GM12865 (cell line): Measurements from ENCODE around the gene KPNA6.
"Not testable (repeated sequence)": the region's sequence is repeated elsewhere in the genome, so short reads cannot be mapped to it uniquely, and the experiment has no call there.

ENCODE experiments used
- DNase-seq: peaks from one replicate; pipeline ENCODE4 v3.0.0; 2010; ENCODE audit warnings: low read depth
- H3K4me3 ChIP-seq: 2 replicates; pipeline ENCODE4 v1.5.1; 2011; ENCODE audit warnings: mild to moderate bottlenecking, low read depth, low read length, control low read depth
- CTCF ChIP-seq: IDR thresholded peaks from 2 replicates; pipeline ENCODE4 v1.5.1; 2011; ENCODE audit warnings: low read length, control low read depth, low read depth, inconsistent platforms; ENCODE audit not compliant: insufficient read depth; ENCODE audit errors: missing control alignments

The KPNA6 gene

GRCh38 chr1:32107742-32108661, at the start of gene KPNA6:
Gene KPNA6, plus strand, starts transcription at chr1:32108056. Its CDS starts 75 bp downstream, at chr1:32108131.
- TF ChIP-seq CTCF, result no peak
- peak within 1 kb of the TSS; percentile 81 for H3K4me3 ChIP-seq
- DNase-seq, result peak; percentile 97

DNA sequence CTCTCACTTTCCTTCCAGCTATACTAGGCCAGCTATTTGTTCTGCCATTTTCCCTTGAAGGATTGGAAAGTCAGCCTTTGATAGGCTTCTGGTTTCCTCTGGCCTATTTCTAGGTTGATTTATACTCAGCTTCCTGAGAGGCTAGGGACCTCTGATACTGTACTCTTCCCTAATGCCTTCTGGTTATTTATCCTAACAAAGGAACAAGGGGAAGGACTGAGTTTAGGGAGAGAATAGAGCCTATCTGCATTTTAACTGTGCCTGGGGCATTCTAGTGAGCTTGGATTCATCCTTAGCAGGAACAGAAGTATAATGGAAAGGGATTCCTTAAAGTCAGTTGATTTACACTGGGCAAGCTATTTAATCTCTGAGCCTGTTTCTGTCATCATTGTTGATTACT, 46.9 kb upstream of the KPNA6 start:
- no peak for DNase-seq
- H3K4me3 ChIP-seq, result no peak overlapping the region
- TF ChIP-seq CTCF, result no peak

DNA sequence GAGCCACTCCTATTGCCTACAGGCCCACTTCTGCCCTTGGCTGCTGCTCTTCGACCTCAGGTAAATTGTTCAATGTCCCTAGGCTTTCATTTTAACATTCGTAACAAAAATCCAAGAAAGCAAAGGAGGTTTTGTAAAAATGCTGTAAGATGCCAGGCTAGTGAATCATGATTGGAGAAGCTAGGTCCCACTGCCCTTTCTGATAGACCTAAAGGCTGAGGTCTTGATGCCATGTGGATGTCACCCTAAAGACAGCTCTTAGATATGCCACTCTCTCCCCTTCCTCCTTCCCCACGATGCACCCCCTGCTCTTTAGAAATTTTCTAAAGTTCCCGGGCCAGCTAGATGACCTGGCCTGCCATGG, 45.0 kb upstream of the KPNA6 start:
- H3K4me3 ChIP-seq, result no peak overlapping the region
- DNase-seq, result no peak

GRCh38 chr1:32063261-32063681, 44.6 kb upstream of the KPNA6 start:
- DNase-seq, result peak; percentile 46

More for the DNA sequence above, 45.0 kb upstream of the KPNA6 start:
- no peak for TF ChIP-seq CTCF

GRCh38 chr1:32065613-32066488, 42.0 kb upstream of the KPNA6 start:
- DNase-seq, H3K4me3 ChIP-seq: not testable (repeated sequence)

More at GRCh38 chr1:32063261-32063681, 44.6 kb upstream of the KPNA6 start:
- no peak overlapping the region for H3K4me3 ChIP-seq
- TF ChIP-seq CTCF, result peak; percentile 43

GRCh38 chr1:32066489-32066873, 41.4 kb upstream of the KPNA6 start:
- DNase-seq, result peak; percentile 35
- TF ChIP-seq CTCF, result no peak
- no peak overlapping the region for H3K4me3 ChIP-seq

DNA sequence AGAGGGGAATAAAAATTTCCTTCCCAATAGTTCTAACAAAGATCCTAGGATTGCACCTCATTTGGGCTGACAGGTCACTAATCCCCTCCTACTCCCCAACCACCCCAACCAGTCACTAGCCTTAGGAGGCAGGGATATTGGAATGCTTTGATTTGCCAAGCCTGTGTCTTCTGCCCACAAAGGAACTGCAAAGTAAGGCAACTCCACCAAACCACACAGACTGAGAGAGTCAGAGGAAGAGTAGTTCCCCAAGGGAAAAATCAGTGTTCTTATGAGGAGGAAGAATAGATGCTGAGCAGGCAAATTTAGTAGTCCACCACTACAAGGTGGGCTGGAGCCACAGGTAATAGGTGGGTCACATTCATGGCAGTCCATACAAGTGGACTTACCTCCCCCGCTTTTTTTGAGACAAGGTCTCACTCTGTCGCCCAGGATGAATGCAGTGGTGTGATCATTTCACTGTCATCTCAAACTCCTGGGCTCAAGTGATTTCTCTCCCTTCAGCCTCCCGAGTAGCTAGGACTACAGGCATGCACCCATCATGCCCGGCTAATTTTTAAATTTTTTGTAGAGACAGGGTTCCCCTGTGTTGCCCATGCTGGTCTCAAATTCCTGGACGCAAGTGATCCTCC, 38.8 kb upstream of the KPNA6 start:
- TF ChIP-seq CTCF, result no peak
- no peak for DNase-seq
- H3K4me3 ChIP-seq, result no peak overlapping the region
